Uterus (tissue), 2 donors: ENCODE data around the gene DCAF6.

Experiments used
- CTCF ChIP-seq, 4 experiments: fragments of 200-600 bp in 2 of 4; fragments of 450-650 bp in 2 of 4; sonication (generic) in 2 of 4; IDR thresholded peaks; one replicate each; pipeline ENCODE4 v1.5.1; 2016 to 2019; ENCODE audit warnings: antibody characterized with exemption in 4 of 4, mild to moderate bottlenecking in 2 of 4, moderate library complexity in 1 of 4
- POLR2A ChIP-seq, 2 donors: fragments of 450-650 bp; IDR thresholded peaks; one replicate each; pipeline ENCODE4 v1.6.1; 2016; ENCODE audit warnings: antibody characterized with exemption in 2 of 2, mild to moderate bottlenecking in 1 of 2, moderate library complexity in 1 of 2

- TF ChIP-seq CTCF (IDR thresholded peaks at IDR 0.05), result no peak
- TF ChIP-seq POLR2A (IDR thresholded peaks at IDR 0.05), result no peak
Measured at GRCh38 chr1:167910530-167910929, 26.0 kb upstream of the DCAF6 start.
